ENCODE data around the gene UBE3C.

GRCh38 chr7:157241631-157242030 is 102.9 kb downstream of the UBE3C start:
- no peak for TF ChIP-seq EZH2 (optimal IDR thresholded peaks at IDR 0.05; ENCODE audit: low read depth, low read length)
- TF ChIP-seq CTCF (IDR thresholded peaks at IDR 0.05; ENCODE audit: low read length) = no peak

All from MM.1S (cell line).